Activated CD8-positive, alpha-beta memory T cell treated with anti-CD3 and anti-CD28 coated beads, Interleukin-2, amount 10 ng/mL, durations not matched to agents 7 days and 5 days (primary cell): ENCODE measurements around the gene RHD. TPM values are rescaled to one million over a fixed set of nuclear protein-coding genes. Genes with fewer than 3 reads are reported as not detected.
"Not testable (repeated sequence)": the region's sequence is repeated elsewhere in the genome, so short reads cannot be mapped to it uniquely, and the experiment has no call there.

Experiments
- ATAC-seq: fragments of 150-1000 bp; cut with Tn5 transposase; one replicate; pipeline ENCODE4 v1.10.0; 2021; ENCODE audit warnings: moderate library complexity
- CTCF ChIA-PET: fragments of 350-600 bp; sonication (Branson Sonifier 250); formaldehyde crosslinking; loops from one replicate; lab custom pipeline; 2021; ENCODE audit warnings: antibody characterized with exemption; lab: Charles Lee
- DNase-seq: peaks from one replicate; pipeline ENCODE4 v3.0.0-alpha.2; 2020
- H3K27ac Mint-ChIP-seq: one replicate; pipeline ENCODE4 v1.8.0; 2021; ENCODE audit warnings: mild to moderate bottlenecking, mixed read lengths
- H3K27me3 Mint-ChIP-seq: one replicate; pipeline ENCODE4 v1.8.0; 2021; ENCODE audit warnings: mixed read lengths
- H3K36me3 Mint-ChIP-seq: one replicate; pipeline ENCODE4 v1.8.0; 2021; ENCODE audit warnings: mild to moderate bottlenecking, mixed read lengths
- H3K4me1 Mint-ChIP-seq: one replicate; pipeline ENCODE4 v1.8.0; 2021; ENCODE audit warnings: mixed read lengths
- H3K4me3 Mint-ChIP-seq: one replicate; pipeline ENCODE4 v1.8.0; 2021; ENCODE audit warnings: mild to moderate bottlenecking, moderate library complexity, mixed read lengths
- H3K9me3 Mint-ChIP-seq: one replicate; pipeline ENCODE4 v1.8.0; 2022; ENCODE audit warnings: low read depth, mixed read lengths
- total RNA-seq, 2 experiments: library from RNA; stranded (reverse); gene quantifications; one replicate each; pipeline ENCODE4 v1.2.3, GENCODE V29; 2021

The RHD gene
- not detected for total RNA-seq

GRCh38 chr1:25272238-25272637, at the start of gene RHD:
RHD (plus strand) TSS chr1:25272509; CDS start chr1:25272548, 39 bp downstream.
- ATAC-seq, H3K4me1 Mint-ChIP-seq, DNase-seq, H3K36me3 Mint-ChIP-seq, H3K27me3 Mint-ChIP-seq, H3K9me3 Mint-ChIP-seq, H3K4me3 Mint-ChIP-seq, H3K27ac Mint-ChIP-seq, CTCF ChIA-PET: not testable (repeated sequence)

GRCh38 chr1:25222606-25223005, 49.7 kb upstream of the RHD start:
- Mint-ChIP-seq H3K4me1 (peaks cover 2% of the 10 kb centered on the region), H3K27ac (no peak overlapping the region), H3K4me3 (no peak overlapping the region), H3K27me3 (no peaks in the 10 kb centered on the region), H3K9me3 (no peaks in the 10 kb centered on the region), H3K36me3 (peaks cover 40% of the 10 kb centered on the region)
- CTCF ChIA-PET, result no interaction called here
- ATAC-seq, result no peak
- DNase-seq, result no peak

- Mint-ChIP-seq H3K9me3 (no peaks in the 10 kb centered on the region), H3K4me1 (peaks cover 7% of the 10 kb centered on the region), H3K27ac (no peak overlapping the region), H3K36me3 (peaks cover 44% of the 10 kb centered on the region), H3K27me3 (no peaks in the 10 kb centered on the region), H3K4me3 (no peak overlapping the region)
- DNase-seq (no peak), ATAC-seq (no peak)
- CTCF ChIA-PET, result no interaction called here
Observed at GRCh38 chr1:25223471-25223870, 48.8 kb upstream of the RHD start.

- Mint-ChIP-seq H3K27ac (no peak within 1 kb of the TSS), H3K36me3 (peaks cover 24% of the 10 kb centered on the region), H3K4me3 (no peak within 1 kb of the TSS), H3K4me1 (peaks cover 35% of the 10 kb centered on the region), H3K27me3 (no peaks in the 10 kb centered on the region), H3K9me3 (no peaks in the 10 kb centered on the region)
- peak; percentile 92 for ATAC-seq
- peak; percentile 95 for DNase-seq
- CTCF ChIA-PET, result interaction anchor here (0.8 to 2.5 kb wide), 12 partner anchors 11 to 697 kb away, joined by 3 to 13 read pairs (median 3); no protein-coding TSS in a partner anchor
Observed at GRCh38 chr1:25232027-25232865, 40.1 kb upstream of the RHD start, which contains the start of gene SYF2. SYF2 (minus strand) TSS chr1:25232502; CDS start chr1:25232467, 35 bp downstream.

- ATAC-seq (peak; percentile 72), DNase-seq (peak; percentile 90)
- no peak overlapping the region for H3K27ac Mint-ChIP-seq
- H3K36me3 Mint-ChIP-seq, result peaks cover 18% of the 10 kb centered on the region
- H3K4me1 Mint-ChIP-seq, result peaks cover 34% of the 10 kb centered on the region
- no peak overlapping the region for H3K4me3 Mint-ChIP-seq
- H3K9me3 Mint-ChIP-seq, result no peaks in the 10 kb centered on the region
- CTCF ChIA-PET, result interaction anchor here (0.8 to 2.5 kb wide), 12 partner anchors 9 to 697 kb away, joined by 3 to 13 read pairs (median 3); no protein-coding TSS in a partner anchor
- H3K27me3 Mint-ChIP-seq, result no peaks in the 10 kb centered on the region
Observed at GRCh38 chr1:25232866-25233784, 39.2 kb upstream of the RHD start.

GRCh38 chr1:25235411-25235810, 36.9 kb upstream of the RHD start:
- H3K27me3 Mint-ChIP-seq, ATAC-seq, H3K9me3 Mint-ChIP-seq, H3K27ac Mint-ChIP-seq, DNase-seq, H3K4me3 Mint-ChIP-seq: not testable (repeated sequence)
- CTCF ChIA-PET, result interaction anchor here (1.2 kb wide), 1 partner anchor 9 kb away, joined by 3 read pairs; no protein-coding TSS in a partner anchor
- peaks cover 18% of the 10 kb centered on the region for H3K36me3 Mint-ChIP-seq
- H3K4me1 Mint-ChIP-seq, result peaks cover 40% of the 10 kb centered on the region

- not testable (repeated sequence) for ATAC-seq, H3K4me3 Mint-ChIP-seq, H3K27me3 Mint-ChIP-seq, H3K27ac Mint-ChIP-seq, DNase-seq, H3K9me3 Mint-ChIP-seq
- Mint-ChIP-seq H3K36me3 (peaks cover 16% of the 10 kb centered on the region), H3K4me1 (peaks cover 40% of the 10 kb centered on the region)
- CTCF ChIA-PET, result interaction anchor here (1.2 kb wide), 1 partner anchor 9 kb away, joined by 3 read pairs; no protein-coding TSS in a partner anchor
Observed at GRCh38 chr1:25236261-25236660, 36.0 kb upstream of the RHD start.

GRCh38 chr1:25238046-25238445, 34.3 kb upstream of the RHD start:
- no peak for DNase-seq
- Mint-ChIP-seq H3K4me3 (no peak overlapping the region), H3K27ac (peak overlapping the region; percentile 40), H3K36me3 (peaks cover 25% of the 10 kb centered on the region), H3K27me3 (no peaks in the 10 kb centered on the region), H3K9me3 (no peaks in the 10 kb centered on the region), H3K4me1 (peaks cover 47% of the 10 kb centered on the region)
- CTCF ChIA-PET, result no interaction called here
- no peak for ATAC-seq

GRCh38 chr1:25239681-25240541, 32.4 kb upstream of the RHD start:
- peaks cover 56% of the 10 kb centered on the region for H3K4me1 Mint-ChIP-seq
- ATAC-seq (peak; percentile 88), DNase-seq (peak; percentile 96)

GRCh38 chr1:25243907-25244306, 28.4 kb upstream of the RHD start:
- peaks cover 3% of the 10 kb centered on the region for H3K27me3 Mint-ChIP-seq
- no peak overlapping the region for H3K27ac Mint-ChIP-seq
- H3K9me3 Mint-ChIP-seq, result no peaks in the 10 kb centered on the region
- no peak for ATAC-seq
- CTCF ChIA-PET, result interaction anchor here (1.3 to 2.1 kb wide), 2 partner anchors 12 kb away, joined by 4 to 8 read pairs; partner anchors contain the start of gene SYF2
- peak overlapping the region; percentile 12 for H3K4me3 Mint-ChIP-seq
- peaks cover 71% of the 10 kb centered on the region for H3K4me1 Mint-ChIP-seq
- DNase-seq, result no peak
- peaks cover 52% of the 10 kb centered on the region for H3K36me3 Mint-ChIP-seq

More at GRCh38 chr1:25239681-25240541, 32.4 kb upstream of the RHD start:
- Mint-ChIP-seq H3K27ac (peak overlapping the region; percentile 97), H3K9me3 (no peaks in the 10 kb centered on the region), H3K4me3 (peak overlapping the region; percentile 86), H3K36me3 (peaks cover 31% of the 10 kb centered on the region), H3K27me3 (no peaks in the 10 kb centered on the region)
- CTCF ChIA-PET, result interaction anchor here (1.0 to 1.8 kb wide), 7 partner anchors 9 to 281 kb away, joined by 3 to 8 read pairs (median 4); no protein-coding TSS in a partner anchor

GRCh38 chr1:25245393-25245792, 26.9 kb upstream of the RHD start:
- no peak for ATAC-seq
- no peak for DNase-seq
- H3K27ac Mint-ChIP-seq, result peak overlapping the region; percentile 99
- peaks cover 48% of the 10 kb centered on the region for H3K36me3 Mint-ChIP-seq
- peak overlapping the region; percentile 99 for H3K4me3 Mint-ChIP-seq
- CTCF ChIA-PET, result interaction anchor here (0.8 to 2.1 kb wide), 3 partner anchors 10 to 276 kb away, joined by 3 to 8 read pairs (median 3); partner anchors contain the start of gene SYF2
- no peaks in the 10 kb centered on the region for H3K9me3 Mint-ChIP-seq
- peaks cover 59% of the 10 kb centered on the region for H3K4me1 Mint-ChIP-seq
- H3K27me3 Mint-ChIP-seq, result peaks cover 3% of the 10 kb centered on the region
